Heart right ventricle (tissue), 16 donors: ENCODE data around the gene RBFOX2. TPM values are rescaled to one million over a fixed set of nuclear protein-coding genes. Genes with fewer than 3 reads are reported as not detected.
A peak's percentile ranks its signal among the peaks of the same experiment; 100 is the strongest.
"Not testable (repeated sequence)": the region's sequence is repeated elsewhere in the genome, so short reads cannot be mapped to it uniquely, and the experiment has no call there.

ENCODE experiments used
- ATAC-seq, 8 donors: fragments of 200-7000 bp; cut with Tn5 transposase; one replicate each; pipeline ENCODE4 v1.9.1; 2020; ENCODE audit warnings: mild to moderate bottlenecking in 8 of 8, moderate library complexity in 8 of 8, moderate number of reproducible peaks in 1 of 8
- DNase-seq, 2 donors: peaks; one replicate each; pipeline ENCODE4 v3.0.0-alpha.2; 2020
- H3K27ac ChIP-seq, 10 donors: fragments of 200-600 bp; sonication (generic) in 2 of 10; one replicate each; pipeline versions ENCODE4 v1.5.0 to v1.8.0; 2020 to 2022; ENCODE audit warnings: mild to moderate bottlenecking in 3 of 10
- H3K27me3 ChIP-seq, 7 donors: fragments of 200-600 bp; one replicate each; pipeline ENCODE4 v1.8.0; 2021 to 2022; ENCODE audit warnings: mild to moderate bottlenecking in 2 of 7
- H3K36me3 ChIP-seq, 9 donors: fragments of 200-600 bp; sonication (generic) in 1 of 9; one replicate each; pipeline versions ENCODE4 v1.5.0 to v1.8.0; 2020 to 2022; ENCODE audit warnings: mild to moderate bottlenecking in 2 of 9
- H3K4me1 ChIP-seq, 9 donors: fragments of 200-600 bp; sonication (generic) in 1 of 9; one replicate each; pipeline versions ENCODE4 v1.5.0 to v1.8.0; 2020 to 2022; ENCODE audit warnings: mild to moderate bottlenecking in 4 of 9
- H3K4me3 ChIP-seq, 10 donors: fragments of 200-600 bp; sonication (generic) in 2 of 10; one replicate each; pipeline versions ENCODE4 v1.5.0 to v1.8.0; 2020 to 2022; ENCODE audit warnings: mild to moderate bottlenecking in 7 of 10, moderate library complexity in 2 of 10
- H3K9me3 ChIP-seq, 11 donors: fragments of 200-600 bp in 10 of 11; sonication (generic) in 2 of 11; one replicate each; pipeline versions ENCODE4 v1.5.0 to v1.8.0; 2013 to 2022; ENCODE audit warnings: mild to moderate bottlenecking in 2 of 11, control low read depth in 1 of 11, moderate library complexity in 1 of 11
- CTCF ChIP-seq, 9 donors: fragments of 200-600 bp; sonication (generic) in 2 of 9; IDR thresholded peaks; one replicate each; pipeline versions ENCODE4 v1.5.0 to v1.8.0; 2021 to 2022; ENCODE audit warnings: antibody characterized with exemption in 9 of 9, mild to moderate bottlenecking in 5 of 9, moderate library complexity in 1 of 9
- WGBS, 2 donors: extraction: QIAGEN DNeasy Blood & Tissue Kit; methylation state at CpG; one replicate each; pipeline ENCODE4 v1.1.7; 2013; ENCODE audit warnings: inconsistent platforms in 1 of 2; 5-methylcytosine and 5-hydroxymethylcytosine counted together
- intact Hi-C, 10 donors: fragments of 100-400 bp; cut with DNase I; formaldehyde crosslinking; loops; one replicate each; pipeline versions ENCODE4 v1.11.1 to v1.14.2; 2022
- polyA plus RNA-seq, 2 donors: library from polyadenylated mRNA; stranded (reverse); fragments of 200-250 nt; gene quantifications; one replicate each; pipeline ENCODE4 v1.2.3, GENCODE V29; 2013
- total RNA-seq, 10 donors: library from RNA; stranded (reverse); fragmentation: NEBNext Ultra II Directional in 3 of 10; extraction: Animal tissue kit (Norgen Biotek cat#: 25700) in 3 of 10; gene quantifications; one replicate each; pipeline versions ENCODE4 v1.2.1 to v1.2.4, GENCODE V29; 2021 to 2023
- donor health status: Arrhythmogenic right ventricular cardiomyopathy.
- donor health status: ischemic (EF 13 %, LVEDD 7.1; RV severe dilation, severe dysfunction).
- donor health status: healthy with polysubstance abuse.
- donor health status: DM: no; HTN: yes; CAD: no.
- donor health status: DM: no; HTN: no; CAD: no.
- donor health status: ischemic (EF 25% LVEDD 6.9; RV normal size, moderate dysfunction).
- donor health status: ischemic (EF 25% LVEDD 5.7; RV mildly dilated, moderate dysfunction).
- donor health status: healthy.
- donor health status: DM: yes; HTN: yes; CAD: no.
- donor health status: Ischemic cardiomyopathy.
- donor health status: ischemic (EF 35%, LVEDD 5.7; RV mildly dilated, moderate dysfunction).
- donor health status: nonischemic (EF 11% LVEDD 7.7; RV severe dilation, severe dysfunction).
- donor health status: DM: yes; HTN: yes; CAD: no.
- donor health status: PGD.
- donor health status: ischemic (EF 29% LVEDD 5.4; RV normal size, mild dysfunction).
- donor health status: nonischemic (EF 23%, LVEDD 6.1; RV moderate dilation, normal function).

The RBFOX2 gene
- total and polyA plus RNA-seq, 12 donors, result 18.0 to 105 (median 90.4) TPM

GRCh38 chr22:35739931-35740380 lies 288.7 kb downstream of the RBFOX2 start:
- DNase-seq, result no peak
- no peak for ATAC-seq
- H3K4me3 ChIP-seq, result no peak overlapping the region
- intact Hi-C loops, result loop anchor here in 8 of 10 donors (5.0 to 10.0 kb wide), 8 partner anchors 95 to 385 kb away; no protein-coding TSS in a partner anchor
- H3K27me3 ChIP-seq, result no peaks in the 10 kb centered on the region
- WGBS, 2 donors, result 71 to 81% methylated on average over 3 of the region's 3 CpGs
- no peak for TF ChIP-seq CTCF (IDR thresholded peaks at IDR 0.05)
- H3K27ac ChIP-seq, result peak overlapping the region in 1 of 10 donors; percentile 9
- H3K36me3 ChIP-seq, result peaks cover 0 to 58% (median 2%) of the 10 kb centered on the region in 9 donors
- H3K4me1 ChIP-seq, result peaks cover 0 to 56% (median 31%) of the 10 kb centered on the region in 9 donors
- no peaks in the 10 kb centered on the region for H3K9me3 ChIP-seq

- peaks cover 0 to 51% (median 2%) of the 10 kb centered on the region in 9 donors for H3K36me3 ChIP-seq
Observed at GRCh38 chr22:35739076-35739930, 289.3 kb downstream of the RBFOX2 start.

GRCh38 chr22:35737886-35738285 lies 290.7 kb downstream of the RBFOX2 start:
- Histone ChIP-seq H3K36me3 (peaks cover 0 to 37% (median 2%) of the 10 kb centered on the region in 9 donors), H3K4me1 (peaks cover 0 to 50% (median 23%) of the 10 kb centered on the region in 9 donors)
- DNase-seq, H3K4me3 ChIP-seq, H3K27me3 ChIP-seq, H3K9me3 ChIP-seq, ATAC-seq, H3K27ac ChIP-seq: not testable (repeated sequence)
- intact Hi-C loops, result loop anchor here in 5 of 10 donors (5.0 to 10.0 kb wide), 4 partner anchors 103 to 113 kb away; no protein-coding TSS in a partner anchor
- 97 to 98% methylated on average over 6 of the region's 6 CpGs for WGBS, 2 donors

More at GRCh38 chr22:35739076-35739930, 289.3 kb downstream of the RBFOX2 start:
- Histone ChIP-seq H3K4me3 (no peak overlapping the region), H3K27ac (peak overlapping the region in 1 of 10 donors; percentile 9), H3K27me3 (no peaks in the 10 kb centered on the region), H3K4me1 (peaks cover 0 to 53% (median 31%) of the 10 kb centered on the region in 9 donors), H3K9me3 (no peaks in the 10 kb centered on the region)
- TF ChIP-seq CTCF (IDR thresholded peaks at IDR 0.05), result peak in 7 of 9 donors; percentile 19 to 53 (median 26)
- intact Hi-C loops, result loop anchor here in 5 of 10 donors (5.0 to 10.0 kb wide), 4 partner anchors 105 to 115 kb away; no protein-coding TSS in a partner anchor
- ATAC-seq (peak in 2 of 8 donors; percentile 31 to 40), DNase-seq (no peak)
- 82 to 83% methylated on average over 12 of the region's 12 CpGs for WGBS, 2 donors

DNA sequence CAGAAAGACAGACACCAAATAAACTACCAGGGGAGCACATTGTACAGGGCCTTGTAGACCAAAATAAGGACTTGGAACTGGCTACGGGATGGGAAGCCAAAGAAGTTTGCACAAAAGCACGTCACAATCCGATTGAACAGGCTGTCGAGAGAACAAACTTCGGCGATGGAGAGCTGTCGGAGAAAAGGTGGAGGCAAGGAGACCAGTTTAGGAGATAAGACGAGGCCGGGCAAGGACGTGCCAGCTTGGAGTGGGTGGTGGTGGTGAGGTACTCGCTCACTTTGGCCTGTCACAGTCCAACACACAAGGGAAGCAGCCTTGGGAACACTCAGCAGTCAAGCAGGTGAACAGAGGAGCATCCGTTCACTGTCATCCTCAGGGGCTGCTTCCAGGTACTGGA lies 291.9 kb downstream of the RBFOX2 start:
- Histone ChIP-seq H3K27me3 (no peaks in the 10 kb centered on the region), H3K9me3 (no peaks in the 10 kb centered on the region), H3K4me3 (no peak overlapping the region), H3K27ac (no peak overlapping the region), H3K4me1 (peaks cover 0 to 39% (median 11%) of the 10 kb centered on the region in 9 donors), H3K36me3 (peaks cover 0 to 27% (median 0%) of the 10 kb centered on the region in 9 donors)
- TF ChIP-seq CTCF (IDR thresholded peaks at IDR 0.05), result no peak
- WGBS, 2 donors, result 80 to 88% methylated on average over 12 of the region's 12 CpGs
- ATAC-seq (no peak), DNase-seq (no peak)
- intact Hi-C loops, result loop anchor here in 5 of 10 donors (5.0 to 10.0 kb wide), 4 partner anchors 102 to 112 kb away; no protein-coding TSS in a partner anchor
